Right lobe of liver (tissue), 4 donors: Measurements from ENCODE around the gene LLCFC1.

Experiments
- CTCF ChIP-seq, 4 donors: fragments of 200-600 bp in 3 of 4; fragments of 450-650 bp in 1 of 4; IDR thresholded peaks; one replicate each; pipeline versions ENCODE4 v1.5.1 to v1.8.0; 2016 to 2022; ENCODE audit warnings: antibody characterized with exemption in 4 of 4, mild to moderate bottlenecking in 2 of 4
- POLR2A ChIP-seq: fragments of 450-650 bp; IDR thresholded peaks from one replicate; pipeline ENCODE4 v1.6.1; 2017; ENCODE audit warnings: antibody characterized with exemption, mild to moderate bottlenecking
- donor health status: DM: no; HTN: no; CAD: no.
- donor health status: DM: no; HTN: no; CAD: no.
- donor health status: DM: no; HTN: yes; CAD: no.

DNA sequence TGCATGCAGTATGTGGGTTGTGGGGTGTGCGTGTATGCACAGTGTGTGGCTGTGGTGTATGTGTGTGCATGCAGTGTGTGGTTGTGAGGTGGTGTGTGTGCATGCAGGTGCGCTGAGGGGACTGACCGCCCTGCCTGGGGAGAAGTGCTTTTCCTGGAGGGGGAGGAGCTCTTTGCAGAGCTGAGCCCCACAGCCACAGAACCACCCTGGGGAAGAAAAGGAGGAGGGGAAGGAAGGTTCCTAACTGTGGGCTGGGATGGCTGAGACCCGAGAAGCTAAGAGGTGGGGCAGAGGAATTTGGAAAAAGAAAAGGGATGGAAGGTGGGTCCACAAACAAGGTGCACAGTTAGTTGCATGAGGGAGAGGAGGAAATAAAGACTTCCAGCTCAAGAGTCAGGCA lies 5.7 kb upstream of the LLCFC1 start, which contains the start of gene TRPV5:
- TF ChIP-seq CTCF (IDR thresholded peaks at IDR 0.05) (no peak), POLR2A (no peak)
